HG02870 (cell line): ENCODE measurements around the gene TXN.
A peak's percentile ranks its signal among the peaks of the same experiment; 100 is the strongest.

Experiments used
- ATAC-seq: cut with Tn5 transposase; IDR thresholded peaks from one replicate; pipeline ENCODE4 v1.9.1; 2021; ENCODE audit warnings: mild to moderate bottlenecking, moderate library complexity; ENCODE audit not compliant: unreplicated experiment

Gene TXN

GRCh38 chr9:110256380-110257096, at the start of gene TXN:
Gene TXN, minus strand, starts transcription at chr9:110256507. Its CDS starts 72 bp downstream, at chr9:110256435.
- ATAC-seq, result peak; percentile 67

GRCh38 chr9:110303133-110303532, 46.8 kb upstream of the TXN start:
- no peak for ATAC-seq

GRCh38 chr9:110298043-110298605, 41.8 kb upstream of the TXN start:
- ATAC-seq, result no peak

- no peak for ATAC-seq
Measured at GRCh38 chr9:110293248-110293647, 36.9 kb upstream of the TXN start.

- no peak for ATAC-seq
Measured at GRCh38 chr9:110291921-110292557, 35.7 kb upstream of the TXN start.

- no peak for ATAC-seq
Measured at GRCh38 chr9:110290001-110290400, 33.7 kb upstream of the TXN start.

- ATAC-seq, result no peak
Measured at GRCh38 chr9:110288503-110288902, 32.2 kb upstream of the TXN start.

GRCh38 chr9:110287289-110287680, 31.0 kb upstream of the TXN start:
- no peak for ATAC-seq

GRCh38 chr9:110284211-110284844, 28.0 kb upstream of the TXN start:
- ATAC-seq, result no peak

GRCh38 chr9:110283751-110284150, 27.4 kb upstream of the TXN start:
- ATAC-seq, result no peak

- ATAC-seq, result no peak
Measured at GRCh38 chr9:110282739-110283081, 26.4 kb upstream of the TXN start.

- ATAC-seq, result no peak
Measured at GRCh38 chr9:110282018-110282738, 25.9 kb upstream of the TXN start.

GRCh38 chr9:110278080-110278707, 21.9 kb upstream of the TXN start:
- ATAC-seq, result no peak

- ATAC-seq, result no peak
Measured at GRCh38 chr9:110276781-110277180, 20.5 kb upstream of the TXN start.

- ATAC-seq, result no peak
Measured at GRCh38 chr9:110270211-110270995, 14.1 kb upstream of the TXN start.

GRCh38 chr9:110266795-110267194, 10.5 kb upstream of the TXN start:
- ATAC-seq, result no peak

- ATAC-seq, result no peak
Measured at GRCh38 chr9:110261632-110262031, 5.3 kb upstream of the TXN start.

- no peak for ATAC-seq
Measured at GRCh38 chr9:110260911-110261310, 4.6 kb upstream of the TXN start.

GRCh38 chr9:110259566-110259965, 3.3 kb upstream of the TXN start:
- no peak for ATAC-seq

GRCh38 chr9:110258690-110259091, 2.4 kb upstream of the TXN start:
- no peak for ATAC-seq
